Endothelial cell of hepatic sinusoid (primary cell): ENCODE measurements around the gene RIN1.

Experiments used
- in situ Hi-C: cut with HindIII; loops from 2 replicates; pipeline ENCODE4 v1.10.0; 2017; ENCODE audit warnings: low sequenced_read_pairs

Gene RIN1

DNA sequence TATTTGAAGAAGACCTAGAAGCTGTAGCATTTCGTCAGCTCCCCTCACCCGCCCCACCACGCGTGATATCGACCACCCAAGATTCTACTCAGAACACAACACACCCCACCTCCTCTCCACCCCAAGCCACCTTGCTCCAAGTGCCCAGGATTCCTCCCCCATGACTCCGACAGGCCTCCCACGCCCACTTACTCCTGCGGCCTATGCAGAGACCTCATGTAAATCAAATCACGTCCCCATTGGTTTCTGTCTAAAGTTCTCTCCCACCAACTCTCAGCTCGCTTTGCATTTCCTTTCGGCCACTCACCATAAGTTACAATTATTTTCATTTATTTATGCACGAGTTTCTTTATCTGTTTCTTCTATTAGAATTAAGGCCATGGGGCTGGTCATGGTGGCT is 33.6 kb downstream of the RIN1 start:
- in situ Hi-C loops = no loop called here

DNA sequence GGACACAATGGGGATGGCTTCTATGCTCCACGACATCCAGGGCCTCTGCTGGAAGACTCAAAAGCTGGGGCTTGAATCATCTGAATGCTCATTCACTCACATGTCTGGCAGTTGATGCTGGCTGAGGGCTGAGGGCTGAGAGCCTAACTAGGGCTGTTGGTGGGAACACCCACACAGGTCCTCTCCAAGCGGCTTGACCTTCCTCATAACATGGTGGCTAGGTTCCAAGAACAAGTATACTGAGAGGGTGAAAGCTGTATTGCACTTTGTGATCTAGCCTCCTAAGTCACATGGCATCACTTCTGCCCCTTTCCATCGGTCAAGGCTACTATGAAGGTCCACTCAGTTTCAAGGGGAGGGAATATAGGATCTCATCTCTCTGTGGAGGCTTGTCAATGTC is 37.0 kb downstream of the RIN1 start:
- in situ Hi-C loops = no loop called here

DNA sequence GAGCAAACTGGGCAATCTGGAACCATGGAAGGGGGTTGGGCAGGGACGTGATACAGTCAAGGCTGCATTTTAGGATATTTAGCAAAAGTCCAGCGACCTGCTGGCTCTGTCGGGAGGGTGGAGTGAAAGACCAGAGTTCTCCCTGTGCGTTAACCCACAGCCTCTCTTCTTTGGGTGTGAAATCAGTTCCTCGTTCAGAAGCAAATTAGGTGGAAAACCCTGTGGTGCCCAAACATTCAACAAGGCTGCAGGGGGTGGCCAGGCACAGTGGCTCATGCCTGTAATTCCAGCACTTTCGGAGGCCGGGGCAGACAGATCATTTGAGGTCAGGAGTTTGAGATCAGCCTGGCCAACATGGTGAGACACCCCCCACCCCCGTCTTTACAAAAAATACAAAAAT is 38.6 kb downstream of the RIN1 start:
- in situ Hi-C loops = no loop called here

GRCh38 chr11:66294626-66295620 is 41.3 kb downstream of the RIN1 start:
- in situ Hi-C loops = no loop called here

- in situ Hi-C loops = no loop called here
Observed at GRCh38 chr11:66293777-66294625, 42.2 kb downstream of the RIN1 start.

DNA sequence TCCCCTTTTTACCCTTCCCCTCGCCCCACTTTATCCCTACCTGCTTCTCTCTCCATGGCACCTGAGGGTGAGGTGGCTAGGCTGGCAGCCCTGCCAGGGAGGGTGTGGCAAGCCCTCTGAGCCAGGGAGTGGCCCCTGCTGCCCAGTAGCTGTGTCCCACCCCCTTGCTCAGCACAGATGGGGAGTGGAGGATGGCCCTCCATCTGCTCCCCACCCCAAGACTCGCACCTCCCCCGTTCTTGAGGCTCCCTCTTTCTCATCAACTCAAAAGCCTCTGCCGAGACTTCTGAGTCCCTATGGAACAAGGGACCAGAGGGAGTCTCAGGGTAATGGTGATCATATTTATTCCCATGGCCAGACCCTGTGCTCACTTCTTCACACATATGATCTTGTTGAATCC is 42.9 kb downstream of the RIN1 start:
- in situ Hi-C loops = no loop called here

- in situ Hi-C loops = no loop called here
Observed at GRCh38 chr11:66292543-66293332, 43.5 kb downstream of the RIN1 start.

- in situ Hi-C loops = no loop called here
Observed at GRCh38 chr11:66291706-66292542, 44.3 kb downstream of the RIN1 start, which contains the start of gene TMEM151A. TSS of gene TMEM151A (plus strand) at chr11:66291894. CDS start at chr11:66292014, 120 bp downstream.

DNA sequence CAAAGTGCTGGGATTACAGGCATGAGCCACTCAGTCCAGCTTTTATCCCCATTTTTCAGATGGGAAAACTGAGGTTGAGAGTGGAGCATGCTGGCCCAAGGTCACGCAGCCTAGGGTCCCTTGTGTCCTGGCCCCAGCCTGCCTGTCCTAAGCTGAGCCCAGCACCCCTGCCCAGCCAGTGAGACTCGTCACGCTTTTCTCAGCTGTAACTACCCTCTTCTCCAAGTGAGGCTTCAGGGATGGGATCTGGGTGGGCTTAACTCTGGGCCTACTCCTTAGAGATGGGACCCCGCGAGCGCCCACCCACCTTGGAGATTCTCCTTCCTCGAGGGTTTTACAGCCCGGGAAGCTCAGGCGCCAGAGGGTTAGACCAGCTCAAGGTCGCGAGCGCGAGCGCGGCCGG is 44.9 kb downstream of the RIN1 start:
- in situ Hi-C loops = no loop called here

- in situ Hi-C loops = no loop called here
Observed at GRCh38 chr11:66290330-66290621, 46.0 kb downstream of the RIN1 start.

DNA sequence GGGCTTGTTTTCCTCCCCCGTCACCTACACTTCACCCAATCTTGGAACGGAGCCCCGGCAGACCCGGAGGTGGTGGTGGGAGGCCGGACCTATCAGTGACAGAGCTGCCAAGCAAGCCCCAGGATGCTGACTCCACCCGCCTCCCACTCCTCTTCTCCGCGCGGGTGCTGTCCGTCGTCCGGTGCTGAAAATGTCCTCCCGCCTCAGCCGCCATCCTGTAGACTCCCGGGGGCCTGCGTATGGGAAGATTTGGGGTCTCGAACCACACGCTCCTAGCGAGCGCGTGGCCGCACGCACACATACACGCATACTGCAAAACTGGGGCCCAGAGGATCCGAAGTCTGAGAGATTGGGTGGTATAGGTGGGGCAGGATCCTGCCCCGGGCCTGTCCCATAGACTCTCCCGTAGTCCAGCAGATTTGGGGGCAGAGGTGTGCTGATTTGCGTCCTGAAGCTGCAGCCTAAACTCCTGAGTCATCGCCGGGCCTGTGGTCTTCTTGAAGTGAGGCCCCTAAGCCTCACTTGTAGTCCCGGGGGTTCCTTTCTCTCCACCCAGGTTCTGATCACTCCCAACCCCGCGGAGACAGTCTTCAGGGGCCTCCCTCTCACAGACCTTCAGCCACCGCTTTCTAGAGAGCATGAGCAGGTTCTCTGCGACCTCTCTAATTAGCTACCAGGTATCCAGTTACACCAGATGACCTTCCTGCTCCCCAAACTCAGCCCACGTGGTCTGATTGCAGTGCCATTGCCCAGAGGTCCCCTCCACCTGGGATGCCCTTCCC is 46.5 kb downstream of the RIN1 start:
- in situ Hi-C loops = no loop called here

GRCh38 chr11:66288671-66289547 is 47.3 kb downstream of the RIN1 start, which contains the start of gene YIF1A:
TSS of gene YIF1A (minus strand) at chr11:66289143. CDS start at chr11:66288985, 158 bp downstream.
- in situ Hi-C loops = no loop called here

GRCh38 chr11:66287889-66288670 is 48.2 kb downstream of the RIN1 start:
- in situ Hi-C loops = no loop called here

DNA sequence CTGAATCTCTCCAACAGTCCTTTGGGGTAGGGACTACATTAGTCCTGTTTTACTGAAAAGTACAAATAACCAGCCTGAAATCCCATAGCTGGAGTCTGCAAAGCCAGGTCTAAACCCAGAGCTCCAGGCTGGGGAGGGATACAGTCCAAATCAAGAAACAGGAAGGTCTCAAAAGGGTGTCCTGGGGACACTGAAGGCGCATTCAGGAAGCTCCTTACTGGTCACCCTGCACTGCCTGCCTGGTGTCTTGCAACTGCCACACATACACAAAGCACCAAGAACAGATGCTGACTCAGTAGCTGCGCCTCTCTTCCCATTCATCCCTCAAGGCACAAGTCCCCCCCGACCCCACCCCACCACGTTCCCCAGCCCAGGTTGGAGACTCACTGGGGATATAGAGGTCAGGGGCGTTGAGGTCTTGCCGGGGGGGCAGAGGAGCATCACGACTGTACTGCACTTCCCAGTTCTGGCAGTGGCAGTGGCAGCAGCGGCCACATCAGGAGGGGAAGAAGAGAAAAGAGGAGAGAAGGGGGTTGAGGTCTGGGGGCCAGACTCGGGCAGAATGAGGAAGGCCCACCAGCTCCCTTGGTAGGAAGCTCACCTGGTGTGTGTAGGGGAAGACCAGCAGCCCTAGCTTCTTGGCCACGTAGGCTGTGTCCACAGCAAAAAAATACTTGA is 48.9 kb downstream of the RIN1 start:
- in situ Hi-C loops = no loop called here

DNA sequence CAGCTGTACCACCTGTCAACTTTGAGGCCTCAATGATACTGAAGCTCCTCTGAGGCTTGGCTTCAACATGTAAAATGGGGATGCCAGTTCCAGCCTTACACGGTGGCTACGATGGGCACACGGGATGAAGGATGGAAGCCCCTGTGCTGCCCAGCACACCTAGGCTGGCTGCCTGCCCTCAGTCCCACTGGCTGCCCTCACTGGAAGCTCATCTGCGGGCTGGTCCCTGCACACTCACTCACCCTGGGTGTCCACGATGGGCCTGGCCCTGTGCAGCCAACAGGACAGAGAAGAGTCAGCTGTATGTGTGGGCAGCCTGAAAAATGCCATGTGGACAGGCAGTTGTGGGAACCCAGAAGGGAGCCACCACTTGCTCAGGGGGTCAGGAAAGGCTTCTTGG is 49.5 kb downstream of the RIN1 start:
- in situ Hi-C loops = no loop called here

DNA sequence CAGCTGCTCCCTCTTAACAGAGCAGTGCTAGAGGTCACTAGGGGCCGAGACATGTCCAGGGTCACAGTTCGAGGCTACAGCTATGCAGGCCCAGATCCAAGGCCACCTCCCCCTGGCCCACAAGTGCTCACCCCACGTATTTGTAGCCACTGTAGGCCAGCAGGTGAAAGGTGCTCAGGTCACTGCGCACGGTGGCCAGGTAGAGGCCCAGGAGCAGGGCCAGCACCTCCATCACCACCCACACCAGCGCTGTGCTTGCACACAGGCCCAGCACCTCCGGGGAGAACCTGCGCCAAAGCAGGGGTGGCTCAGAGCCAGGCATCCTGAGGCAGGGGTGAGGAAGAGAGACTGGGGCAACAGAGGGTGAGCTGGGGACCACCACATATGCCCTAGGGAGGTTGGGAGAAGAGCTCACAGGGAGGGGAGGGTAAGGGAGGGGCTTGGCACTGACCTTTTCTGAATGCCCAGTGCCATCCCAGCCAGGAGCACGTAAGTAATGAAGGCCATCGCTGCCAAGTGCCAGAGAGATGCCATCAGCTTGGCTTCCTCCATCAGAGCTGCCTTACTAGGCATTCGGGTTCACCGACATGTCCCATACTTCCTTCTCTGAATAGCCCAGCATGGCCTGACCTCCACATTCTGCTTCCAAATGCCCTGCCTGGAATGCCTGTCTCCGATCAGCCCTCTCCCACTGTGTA is 50.8 kb downstream of the RIN1 start:
- in situ Hi-C loops = no loop called here
